ENCODE results near the gene NUDT3. TPM values are rescaled to one million over a fixed set of nuclear protein-coding genes. Genes with fewer than 3 reads are reported as not detected.

NUDT3 gene
- total and polyA plus RNA-seq, 9 of the 15 experiments (the other 6 are each of a cell fraction or from before 2014, with no cell fraction given): 5.4 to 81.2 (median 56.4) TPM

GRCh38 chr6:34425498-34426410, 33.3 kb upstream of the NUDT3 start, which contains the start of gene RPS10:
Gene RPS10, minus strand, starts transcription at chr6:34426069. Its CDS starts 848 bp downstream, at chr6:34425221.
- intact Hi-C loops (cut with micrococcal nuclease) (no loop called here), in situ Hi-C loops (cut with MboI) (no loop called here)
- Histone ChIP-seq H4K20me1 (replicated peaks; ENCODE audit: control insufficient read depth, insufficient read depth, low read length) (0 out of 2 replicates have a peak, but pooled peaks cover 7% of the 10 kb centered on the region), H3K27me3 (ENCODE audit: control insufficient read depth in 2 of 2, insufficient read depth in 2 of 2, low read length in 2 of 2) (no peaks in the 10 kb centered on the region), H3K4me2 (ENCODE audit: insufficient read depth, low read length) (peak within 1 kb of the TSS; percentile 100), H3K9me1 (ENCODE audit: control insufficient read depth, insufficient read depth, low read length) (no peaks in the 10 kb centered on the region), H3K36me3 (ENCODE audit: control insufficient read depth, insufficient read depth, low read length) (peaks cover 47% of the 10 kb centered on the region), H3K27ac (ENCODE audit: extremely low read depth, low read depth, low read length) (peak within 1 kb of the TSS; percentile 81), H2AFZ (ENCODE audit: low read depth, low read length) (peak within 1 kb of the TSS; percentile 97), H3K9ac (ENCODE audit: insufficient read depth in 1 of 2, low read depth in 2 of 2, low read length in 2 of 2) (peak within 1 kb of the TSS; percentile 95 to 100), H3K4me3 (peak within 1 kb of the TSS; percentile 65), H3K9me3 (replicated peaks; ENCODE audit: control insufficient read depth, insufficient read depth, low read depth, low read length) (peaks cover 2% of the 10 kb centered on the region; the same call in 1 of the 2 replicates), H3K4me1 (replicated peaks in 1 of 2; ENCODE audit: control insufficient read depth in 2 of 2, insufficient read depth in 2 of 2, low read length in 2 of 2) (peaks cover 10 to 20% of the 10 kb centered on the region in 2 experiments; a peak in 4 of 5 replicates), H3K79me2 (ENCODE audit: control insufficient read depth, insufficient read depth, low read length) (peaks cover 52% of the 10 kb centered on the region)
- peak; percentile 94 for ATAC-seq
- ChIA-PET POLR2A (interaction anchor here (0.6 to 4.6 kb wide), 31 partner anchors 10 to 724 kb away, joined by 3 to 65 read pairs (median 4); partner anchors contain the start of genes ANKS1A, HMGA1 and SMIM29), CTCF (ENCODE audit: low intra/inter-chr PET ratio) (interaction anchor here (0.7 kb wide), 2 partner anchors 93 to 271 kb away, joined by 4 to 6 read pairs; no protein-coding TSS in a partner anchor)
- BruUV-seq (replicated peaks): TSS peak; percentile 73
- WGBS (ENCODE audit: insufficient coverage, low coverage, missing lambda C conversion rate): 1% methylated on average over 51 of the region's 58 CpGs
- peak; percentile 99 to 100 (median 100) for DNase-seq (ENCODE audit: extremely low read depth in 1 of 4, low spot score in 3 of 4)
- FAIRE-seq: peak; percentile 88
- TF ChIP-seq PHF21A (IDR thresholded peaks at IDR 0.05; ENCODE audit: borderline replicate concordance, low read depth) (0 out of 2 replicates have a peak, but pooled peaks have one; percentile 8), SPI1 (IDR thresholded peaks at IDR 0.05; ENCODE audit: borderline replicate concordance, low read depth, low read length) (no peak), KAT7 (CRISPR knock-in tag; IDR thresholded peaks at IDR 0.05; ENCODE audit: borderline replicate concordance) (no peak; the same call in 1 of the 2 replicates), ZNF408 (CRISPR knock-in tag; IDR thresholded peaks at IDR 0.05; ENCODE audit: low read depth) (no peak), MAX (CRISPR knock-in tag; IDR thresholded peaks at IDR 0.05) (peak; percentile 92), SMARCA5 (IDR thresholded peaks at IDR 0.05) (no peak), TARDBP (IDR thresholded peaks at IDR 0.05) (no peak), TAF7 (tag; IDR thresholded peaks at IDR 0.05) (peak; percentile 100), ZBTB26 (CRISPR knock-in tag; IDR thresholded peaks at IDR 0.05) (0 out of 2 replicates have a peak, but pooled peaks have one; percentile 61), CREM (IDR thresholded peaks at IDR 0.05; ENCODE audit: low read depth) (peak; percentile 89), NFRKB (IDR thresholded peaks at IDR 0.05; ENCODE audit: low read depth) (peak; percentile 92), ATF1 (CRISPR knock-in tag; IDR thresholded peaks at IDR 0.05) (no peak), ATF1 (tag; IDR thresholded peaks at IDR 0.05) (peak; percentile 88), FOS (IDR thresholded peaks at IDR 0.05; ENCODE audit: extremely low read depth, insufficient read length) (no peak), CLOCK (CRISPR knock-in tag; IDR thresholded peaks at IDR 0.05; ENCODE audit: borderline replicate concordance) (no peak), NFE2L1 (tag; IDR thresholded peaks at IDR 0.05; ENCODE audit: borderline replicate concordance, low read depth) (no peak)
- TF ChIP-seq, protein P1, sequence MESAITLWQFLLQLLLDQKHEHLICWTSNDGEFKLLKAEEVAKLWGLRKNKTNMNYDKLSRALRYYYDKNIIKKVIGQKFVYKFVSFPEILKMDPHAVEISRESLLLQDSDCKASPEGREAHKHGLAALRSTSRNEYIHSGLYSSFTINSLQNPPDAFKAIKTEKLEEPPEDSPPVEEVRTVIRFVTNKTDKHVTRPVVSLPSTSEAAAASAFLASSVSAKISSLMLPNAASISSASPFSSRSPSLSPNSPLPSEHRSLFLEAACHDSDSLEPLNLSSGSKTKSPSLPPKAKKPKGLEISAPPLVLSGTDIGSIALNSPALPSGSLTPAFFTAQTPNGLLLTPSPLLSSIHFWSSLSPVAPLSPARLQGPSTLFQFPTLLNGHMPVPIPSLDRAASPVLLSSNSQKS (CRISPR knock-in tag; IDR thresholded peaks at IDR 0.05): 0 out of 2 replicates have a peak, but pooled peaks have one; percentile 50
